Left colon (tissue), 2 donors: Measurements from ENCODE around the gene RARRES2. TPM values are rescaled to one million over a fixed set of nuclear protein-coding genes. Genes with fewer than 3 reads are reported as not detected.

Experiments used
- ATAC-seq: fragments of 200-7000 bp; cut with Tn5 transposase; one replicate; pipeline ENCODE4 v1.9.1; 2020; ENCODE audit warnings: mild to moderate bottlenecking, moderate library complexity
- DNase-seq, 2 donors: peaks; one replicate each; pipeline ENCODE4 v3.0.0-alpha.2; 2020
- intact Hi-C, 2 donors: fragments of 100-400 bp; cut with DNase I in 1 of 2; cut with micrococcal nuclease in 1 of 2; formaldehyde crosslinking; loops; one replicate each; pipeline versions ENCODE4 v1.11.2 to v1.14.0; 2022; cut with DNase I, micrococcal nuclease
- total RNA-seq, 2 donors: library from RNA; stranded (reverse); fragmentation: NEBNext Ultra II Directional; extraction: Animal tissue kit (Norgen Biotek cat#: 25700); gene quantifications; one replicate each; pipeline ENCODE4 v1.2.1, GENCODE V29; 2021
- donor health status: DM: no; HTN: no; CAD: no.
- donor health status: DM: yes; HTN: yes; CAD: no.

RARRES2 gene
- total RNA-seq, 2 donors from 2014 or later: 61.1 to 115 TPM

DNA sequence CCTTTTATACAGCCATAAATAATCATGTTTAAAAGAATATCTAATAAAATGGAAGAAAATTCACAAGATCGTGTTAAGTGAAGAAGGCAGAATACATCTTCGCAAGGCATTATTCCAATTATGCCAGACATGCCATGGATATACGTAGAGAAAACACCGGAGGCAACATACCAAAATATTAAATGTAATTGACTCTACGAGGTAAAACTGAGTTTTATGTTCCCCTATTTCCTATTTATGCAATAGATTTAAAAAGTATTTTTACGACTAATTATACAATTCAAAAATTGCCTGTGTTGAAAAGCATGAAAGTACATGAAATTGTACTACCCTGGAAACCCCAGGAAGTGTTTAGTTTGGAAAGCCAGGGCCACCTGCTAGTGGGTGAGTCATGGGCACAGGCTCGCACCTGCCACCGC, 26.3 kb upstream of the RARRES2 start:
- no peak for DNase-seq
- ATAC-seq: peak; percentile 55
- intact Hi-C loops: no loop called here

GRCh38 chr7:150365673-150366398, 24.4 kb upstream of the RARRES2 start:
- intact Hi-C loops: no loop called here
- ATAC-seq: no peak
- peak in 1 of 2 donors; percentile 25 for DNase-seq

- peak in 1 of 2 donors; percentile 13 for DNase-seq
- ATAC-seq: no peak
- intact Hi-C loops: no loop called here
These were observed 23.8 kb upstream of the RARRES2 start for GRCh38 chr7:150365194-150365593.

- intact Hi-C loops: no loop called here
- ATAC-seq: no peak
These were observed 22.4 kb upstream of the RARRES2 start for GRCh38 chr7:150363872-150364271.

GRCh38 chr7:150363370-150363769, 21.9 kb upstream of the RARRES2 start:
- ATAC-seq (no peak), DNase-seq (peak in 1 of 2 donors; percentile 20)
- intact Hi-C loops: no loop called here

More at GRCh38 chr7:150363872-150364271, 22.4 kb upstream of the RARRES2 start:
- DNase-seq: peak in 1 of 2 donors; percentile 11

GRCh38 chr7:150361807-150362621, 20.6 kb upstream of the RARRES2 start:
- intact Hi-C loops: no loop called here
- peak in 1 of 2 donors; percentile 23 for DNase-seq
- no peak for ATAC-seq

DNA sequence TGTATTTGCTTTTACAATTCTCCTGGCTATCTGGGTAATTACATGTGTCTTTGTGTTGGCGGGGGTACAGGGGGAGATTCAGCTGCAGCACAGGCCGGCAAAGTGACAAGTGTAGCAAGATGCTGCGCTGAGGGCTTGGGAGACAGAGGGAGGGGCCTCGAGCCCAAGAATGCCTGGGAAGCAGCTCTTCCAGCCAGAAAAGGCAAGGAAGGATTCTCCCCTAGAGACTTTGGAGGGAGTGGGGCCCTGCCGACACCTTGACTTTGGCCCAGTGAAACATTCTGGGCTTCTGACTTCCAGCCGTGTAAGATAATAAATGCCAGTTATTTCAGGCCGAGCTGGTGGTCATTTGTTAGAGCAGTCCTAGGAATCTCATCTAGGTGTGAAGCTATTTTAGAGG, 20.0 kb upstream of the RARRES2 start:
- ATAC-seq (no peak), DNase-seq (peak in 1 of 2 donors; percentile 14)
- intact Hi-C loops: no loop called here

GRCh38 chr7:150360363-150361058, 19.1 kb upstream of the RARRES2 start:
- ATAC-seq (no peak), DNase-seq (no peak)
- intact Hi-C loops: no loop called here

DNA sequence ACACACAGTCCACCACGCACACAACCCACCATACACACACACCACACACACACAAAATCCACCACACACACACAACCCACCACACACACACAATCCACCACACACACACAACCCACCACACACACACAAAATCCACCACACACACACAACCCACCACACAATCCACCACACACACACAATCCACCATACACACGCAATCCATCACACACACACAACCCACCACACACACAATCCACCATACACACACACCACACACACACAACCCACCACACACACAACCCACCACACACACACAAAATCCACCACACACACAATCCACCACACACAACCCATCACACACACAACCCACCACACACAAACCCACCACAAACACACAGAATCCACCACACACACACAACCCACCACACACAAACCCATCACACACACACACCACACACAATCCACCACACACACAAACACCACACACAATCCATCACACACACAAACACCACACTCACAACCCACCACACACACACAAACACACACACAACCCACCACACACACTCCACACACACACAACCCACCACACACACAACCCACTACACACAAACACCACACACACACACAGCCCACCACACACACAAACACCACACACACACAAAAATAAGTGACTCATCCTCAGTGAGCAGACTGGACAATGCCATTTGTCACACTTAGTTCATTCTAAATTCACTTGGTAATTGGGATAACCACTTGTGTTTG, 18.4 kb upstream of the RARRES2 start:
- intact Hi-C loops: no loop called here
- no peak for ATAC-seq
- DNase-seq: no peak

GRCh38 chr7:150358988-150359621, 17.7 kb upstream of the RARRES2 start:
- no peak for ATAC-seq
- intact Hi-C loops: no loop called here
- peak in 1 of 2 donors; percentile 14 for DNase-seq

GRCh38 chr7:150358433-150358832, 17.0 kb upstream of the RARRES2 start:
- no peak for ATAC-seq
- no peak for DNase-seq
- intact Hi-C loops: no loop called here

GRCh38 chr7:150357771-150358427, 16.5 kb upstream of the RARRES2 start:
- ATAC-seq: no peak
- peak in 1 of 2 donors; percentile 18 for DNase-seq
- intact Hi-C loops: no loop called here

GRCh38 chr7:150357270-150357669, 15.8 kb upstream of the RARRES2 start:
- intact Hi-C loops: no loop called here
- ATAC-seq: no peak
- DNase-seq: peak; percentile 27 to 61

- intact Hi-C loops: no loop called here
- ATAC-seq (peak; percentile 9), DNase-seq (peak in 1 of 2 donors; percentile 18)
These were observed 15.0 kb upstream of the RARRES2 start for GRCh38 chr7:150356265-150356897.

DNA sequence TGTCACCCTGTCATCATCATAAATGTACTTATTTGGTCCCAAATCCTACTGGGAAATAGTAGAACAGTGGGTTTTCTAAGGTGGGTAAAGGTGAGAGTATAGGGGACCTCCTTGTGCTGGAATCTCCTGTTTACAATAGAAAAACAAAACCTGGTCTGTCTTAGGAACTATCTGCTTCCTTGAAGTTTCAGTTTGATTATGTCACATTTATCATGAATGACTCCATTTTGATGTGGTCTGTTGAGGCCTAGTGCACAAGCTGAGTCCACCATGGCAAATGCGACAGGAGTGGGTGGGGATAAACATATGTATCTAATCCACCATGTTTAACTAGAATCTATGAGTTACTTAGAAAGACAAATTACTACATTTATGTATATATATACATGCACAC, 14.2 kb upstream of the RARRES2 start:
- peak; percentile 6 for ATAC-seq
- intact Hi-C loops: no loop called here
- no peak for DNase-seq

DNA sequence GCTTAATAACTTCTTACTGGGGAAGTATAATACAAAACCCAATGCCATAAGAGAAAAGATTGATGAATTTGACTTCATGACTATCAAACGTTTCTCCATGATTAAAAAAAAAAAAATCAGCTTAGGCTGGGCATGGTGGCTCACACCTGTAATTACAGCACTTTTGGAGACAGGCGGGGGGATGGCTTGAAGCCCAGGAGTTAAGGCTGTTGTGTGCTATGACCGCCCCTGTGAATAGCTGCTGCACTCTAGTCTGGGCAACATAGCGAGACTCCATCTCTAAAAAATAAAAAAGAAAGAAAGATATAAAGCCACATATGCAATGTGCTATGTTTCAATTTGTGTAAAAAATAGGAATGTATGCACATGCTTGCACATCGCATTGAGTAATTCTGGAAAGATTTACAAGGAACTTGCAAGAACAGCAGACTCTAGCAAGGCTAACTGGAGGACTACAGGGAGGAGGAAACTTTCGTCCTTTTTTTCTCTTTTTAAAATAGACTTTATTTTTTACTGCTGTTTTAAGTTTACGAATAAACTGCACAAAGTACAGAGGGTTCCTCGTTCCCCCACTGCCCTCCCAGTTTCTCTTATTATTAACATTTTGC, 10.3 kb upstream of the RARRES2 start:
- no peak for ATAC-seq
- intact Hi-C loops: no loop called here
- peak in 1 of 2 donors; percentile 18 for DNase-seq

GRCh38 chr7:150346922-150347321, 5.5 kb upstream of the RARRES2 start:
- intact Hi-C loops: no loop called here
- ATAC-seq (no peak), DNase-seq (no peak)
